Neural progenitor cell (in vitro differentiated cells): ENCODE data around the gene LGI4. TPM values are rescaled to one million over a fixed set of nuclear protein-coding genes. Genes with fewer than 3 reads are reported as not detected.
A peak's percentile ranks its signal among the peaks of the same experiment; 100 is the strongest.
"Not testable (repeated sequence)": the region's sequence is repeated elsewhere in the genome, so short reads cannot be mapped to it uniquely, and the experiment has no call there.

Source experiments
- DNase-seq: peaks from one replicate; pipeline ENCODE4 v3.0.0-alpha.2; 2016; ENCODE audit warnings: low spot score
- H2AFZ ChIP-seq: fragments of 200-600 bp; sonication (generic); replicated peaks from 2 replicates; pipeline ENCODE4 v1.6.1; 2016; ENCODE audit warnings: antibody characterized with exemption
- H3F3A ChIP-seq: fragments of 200-600 bp; sonication (generic); 2 replicates; pipeline ENCODE4 v1.6.1; 2016; ENCODE audit warnings: antibody characterized with exemption, low read depth
- H3K27ac ChIP-seq: fragments of 200-600 bp; sonication (generic); 2 replicates; pipeline ENCODE4 v1.5.1; 2016; ENCODE audit warnings: mild to moderate bottlenecking
- H3K27me3 ChIP-seq: fragments of 200-600 bp; sonication (generic); 2 replicates; pipeline ENCODE4 v1.6.1; 2016; ENCODE audit warnings: mild to moderate bottlenecking, moderate library complexity
- H3K36me3 ChIP-seq: fragments of 200-600 bp; sonication (generic); 2 replicates; pipeline ENCODE4 v1.5.1; 2016
- H3K4me1 ChIP-seq: fragments of 200-600 bp; sonication (generic); 2 replicates; pipeline ENCODE4 v1.6.1; 2016; ENCODE audit warnings: mixed run types
- H3K4me2 ChIP-seq: fragments of 200-600 bp; sonication (generic); 2 replicates; pipeline ENCODE4 v1.6.1; 2016
- H3K4me3 ChIP-seq: fragments of 200-600 bp; sonication (generic); 2 replicates; pipeline ENCODE4 v1.5.1; 2016
- H3K79me2 ChIP-seq: fragments of 200-600 bp; sonication (generic); 2 replicates; pipeline ENCODE4 v1.6.1; 2016; ENCODE audit warnings: low read depth
- H3K9ac ChIP-seq: fragments of 200-600 bp; sonication (generic); 2 replicates; pipeline ENCODE4 v1.6.1; 2016
- H3K9me3 ChIP-seq: fragments of 200-600 bp; sonication (generic); 2 replicates; pipeline ENCODE4 v1.5.1; 2016; ENCODE audit warnings: low read depth
- H4K20me1 ChIP-seq: fragments of 200-600 bp; sonication (generic); 2 replicates; pipeline ENCODE4 v1.6.1; 2016; ENCODE audit warnings: low read depth
- H3K27ac Mint-ChIP-seq: 3 replicates; pipeline ENCODE4 v1.8.0; 2021; ENCODE audit warnings: mixed read lengths
- H3K27me3 Mint-ChIP-seq: 2 replicates; pipeline ENCODE4 v1.8.0; 2022; ENCODE audit warnings: low read depth, mild to moderate bottlenecking, inconsistent platforms, moderate library complexity, mixed read lengths; ENCODE audit not compliant: insufficient read depth
- H3K36me3 Mint-ChIP-seq: 3 replicates; pipeline ENCODE4 v1.8.0; 2021; ENCODE audit warnings: mixed read lengths
- H3K4me1 Mint-ChIP-seq: 3 replicates; pipeline ENCODE4 v1.8.0; 2021; ENCODE audit warnings: mixed read lengths
- H3K4me3 Mint-ChIP-seq: 3 replicates; pipeline ENCODE4 v1.8.0; 2021; ENCODE audit warnings: mild to moderate bottlenecking, moderate library complexity, mixed read lengths
- H3K9me3 Mint-ChIP-seq: 3 replicates; pipeline ENCODE4 v1.8.0; 2020; ENCODE audit warnings: mixed read lengths
- CTCF ChIP-seq: fragments of 200-600 bp; sonication (generic); IDR thresholded peaks from 2 replicates; pipeline ENCODE4 v1.5.1; 2017; ENCODE audit warnings: antibody characterized with exemption, mild to moderate bottlenecking
- EZH2 ChIP-seq: fragments of 200-600 bp; sonication (generic); IDR thresholded peaks from 2 replicates; pipeline ENCODE4 v1.6.1; 2017; ENCODE audit warnings: antibody characterized with exemption, mild to moderate bottlenecking, moderate library complexity
- EZH2phosphoT487 ChIP-seq: fragments of 200-600 bp; sonication (generic); IDR thresholded peaks from 2 replicates; pipeline ENCODE4 v1.6.1; 2017; ENCODE audit warnings: antibody characterized with exemption
- total RNA-seq: library from RNA; depleted of rRNA; stranded (reverse); fragments of >200 nt; gene quantifications from 2 replicates; pipeline ENCODE4 v1.2.3, GENCODE V29; 2015; ENCODE audit warnings: low replicate concordance

LGI4 gene
- total RNA-seq, 1 donor from 2014 or later: not detected

- H4K20me1 ChIP-seq: no peaks in the 10 kb centered on the region
- H3K27me3 ChIP-seq: no peaks in the 10 kb centered on the region
- H3K9me3 ChIP-seq: no peaks in the 10 kb centered on the region
- H3K4me1 Mint-ChIP-seq: peaks cover 8% of the 10 kb centered on the region
- no peak overlapping the region for H2AFZ ChIP-seq
- H3K4me2 ChIP-seq: no peak overlapping the region
- no peak for TF ChIP-seq EZH2
- TF ChIP-seq CTCF: no peak
- TF ChIP-seq EZH2phosphoT487: no peak
- H3K36me3 ChIP-seq: no peaks in the 10 kb centered on the region
- H3K36me3 Mint-ChIP-seq: no peaks in the 10 kb centered on the region
- no peaks in the 10 kb centered on the region for H3K4me1 ChIP-seq
- no peak overlapping the region for H3K4me3 ChIP-seq
- peaks cover 6% of the 10 kb centered on the region for H3K27me3 Mint-ChIP-seq
- DNase-seq: no peak
- peaks cover 7% of the 10 kb centered on the region for H3F3A ChIP-seq
- H3K9ac ChIP-seq: no peak overlapping the region
- H3K4me3 Mint-ChIP-seq: no peak overlapping the region
- no peak overlapping the region for H3K27ac ChIP-seq
- H3K27ac Mint-ChIP-seq: no peak overlapping the region
- H3K79me2 ChIP-seq: no peaks in the 10 kb centered on the region
- peaks cover 3% of the 10 kb centered on the region for H3K9me3 Mint-ChIP-seq
Observed at GRCh38 chr19:35104361-35104760, 30.5 kb downstream of the LGI4 start.

- H3K27ac Mint-ChIP-seq, H3K27me3 Mint-ChIP-seq: not testable (repeated sequence)
Observed at GRCh38 chr19:35103614-35104013, 31.2 kb downstream of the LGI4 start.

GRCh38 chr19:35101949-35102348 is 32.9 kb downstream of the LGI4 start:
- not testable (repeated sequence) for H3K9me3 Mint-ChIP-seq, H3K4me1 ChIP-seq, H3K27ac ChIP-seq, H3K9ac ChIP-seq, H3K4me3 ChIP-seq, H3K27me3 ChIP-seq, H3K9me3 ChIP-seq, H2AFZ ChIP-seq, H3K79me2 ChIP-seq, H3K4me1 Mint-ChIP-seq, H3K4me2 ChIP-seq, H3K36me3 ChIP-seq, H3K27ac Mint-ChIP-seq, H4K20me1 ChIP-seq, H3K36me3 Mint-ChIP-seq, H3K4me3 Mint-ChIP-seq, H3K27me3 Mint-ChIP-seq, H3F3A ChIP-seq, DNase-seq

More at GRCh38 chr19:35103614-35104013, 31.2 kb downstream of the LGI4 start:
- not testable (repeated sequence) for H3K79me2 ChIP-seq, H3K27me3 ChIP-seq, H3K9ac ChIP-seq, H3K4me3 Mint-ChIP-seq, H3K4me2 ChIP-seq, H3F3A ChIP-seq, H3K9me3 Mint-ChIP-seq, H3K36me3 Mint-ChIP-seq, H3K4me1 Mint-ChIP-seq, H4K20me1 ChIP-seq, H3K4me3 ChIP-seq, H2AFZ ChIP-seq, H3K4me1 ChIP-seq, H3K27ac ChIP-seq, DNase-seq, H3K36me3 ChIP-seq, H3K9me3 ChIP-seq

GRCh38 chr19:35100588-35101533 is 34.0 kb downstream of the LGI4 start:
- H3K27ac Mint-ChIP-seq: peak overlapping the region; percentile 42
- Histone ChIP-seq H3K4me1 (no peaks in the 10 kb centered on the region), H3K9me3 (no peaks in the 10 kb centered on the region), H3K9ac (no peak overlapping the region), H3K27ac (no peak overlapping the region), H3K4me2 (no peak overlapping the region), H3K27me3 (no peaks in the 10 kb centered on the region), H4K20me1 (no peaks in the 10 kb centered on the region), H3K36me3 (no peaks in the 10 kb centered on the region), H2AFZ (peak overlapping the region; percentile 48), H3K79me2 (no peaks in the 10 kb centered on the region), H3K4me3 (no peak overlapping the region), H3F3A (peaks cover under 1% of the 10 kb centered on the region)
- TF ChIP-seq CTCF (no peak), EZH2phosphoT487 (no peak), EZH2 (no peak)
- no peaks in the 10 kb centered on the region for H3K4me1 Mint-ChIP-seq
- no peak for DNase-seq
- no peaks in the 10 kb centered on the region for H3K36me3 Mint-ChIP-seq
- H3K27me3 Mint-ChIP-seq: peaks cover 10% of the 10 kb centered on the region
- H3K9me3 Mint-ChIP-seq: no peaks in the 10 kb centered on the region
- H3K4me3 Mint-ChIP-seq: no peak overlapping the region
